ENCODE data around the gene SEMA3D. TPM values are rescaled to one million over a fixed set of nuclear protein-coding genes. Genes with fewer than 3 reads are reported as not detected.

Gene SEMA3D
- total and polyA plus RNA-seq, 2 of the 13 experiments (the other 11 are each of a cell fraction or from before 2014, with no cell fraction given): 0.07 TPM; not detected in 1

DNA sequence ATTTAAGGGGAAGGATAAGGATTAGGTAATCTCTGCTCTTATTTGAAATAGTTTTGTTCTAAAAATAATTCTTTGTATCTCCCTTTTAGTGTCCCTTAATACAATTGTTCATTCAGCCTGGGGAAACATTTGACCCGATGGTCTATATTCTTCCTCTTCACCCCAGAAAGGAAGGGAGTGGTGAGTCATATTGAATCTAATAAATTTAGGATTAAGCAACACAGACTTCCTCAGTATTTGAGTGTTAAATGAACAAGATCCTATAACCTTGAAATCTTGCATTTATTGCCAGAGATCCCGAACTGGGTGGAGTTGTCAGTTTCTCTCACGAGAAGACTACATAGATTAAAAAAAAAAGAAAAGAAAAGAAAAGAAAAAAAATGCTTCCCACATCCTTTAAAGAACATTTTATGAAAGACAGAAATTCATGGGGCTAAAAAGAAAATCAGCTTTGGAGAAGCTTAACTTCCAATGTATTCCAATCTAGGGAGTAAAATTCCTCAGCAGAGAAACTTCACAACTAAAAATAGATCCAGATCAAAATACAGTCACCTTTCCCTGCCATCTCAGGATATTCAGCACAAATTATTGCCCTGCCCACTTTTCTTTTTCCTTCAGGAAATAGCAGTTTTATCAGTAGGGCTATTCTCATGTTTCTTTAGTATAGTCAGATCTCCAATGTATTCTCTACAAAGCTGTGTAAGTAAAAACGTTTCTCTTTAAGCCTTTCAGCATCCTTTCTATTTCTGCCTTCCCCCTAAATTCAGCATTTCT lies 82.2 kb downstream of the SEMA3D start (continued):
- no peak for TF ChIP-seq ZNF333 (CRISPR knock-in tag; IDR thresholded peaks at IDR 0.05; ENCODE audit: borderline replicate concordance)

DNA sequence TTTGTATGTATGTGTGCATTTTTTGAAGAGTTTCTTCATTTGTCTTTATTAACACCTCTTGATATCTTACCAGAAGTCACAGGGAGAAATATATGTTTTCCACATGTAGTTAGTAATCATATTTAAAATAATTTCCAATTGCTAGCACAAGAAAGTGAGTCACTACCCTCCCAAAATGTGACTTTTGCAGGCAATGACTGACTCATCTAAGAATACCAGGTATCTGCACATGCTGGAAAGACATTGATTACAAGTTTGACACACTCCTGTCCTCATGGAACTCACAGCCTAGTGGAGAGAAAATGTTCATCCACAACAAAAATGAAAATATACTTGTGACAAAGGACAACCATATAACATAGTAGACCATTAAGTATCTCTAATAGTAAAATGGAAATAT lies 82.9 kb downstream of the SEMA3D start:
- intact Hi-C loops (cut with micrococcal nuclease; ENCODE audit: unreplicated experiment): no loop called here
- H4K20me1 ChIP-seq (ENCODE audit: insufficient read depth, low read length): no peaks in the 10 kb centered on the region
- no peak overlapping the region for H3K4me3 ChIP-seq (replicated peaks in 1 of 3; ENCODE audit: insufficient read depth in 1 of 3, low read depth in 2 of 3, low read length in 3 of 3)
- ChIA-PET POLR2A (no interaction called here), CTCF (ENCODE audit: low intra/inter-chr PET ratio, low total read pairs) (no interaction called here)
- in situ Hi-C loops (cut with HindIII; ENCODE audit: extremely low pct_ligation_motif_present, low pct_unique_long_range_greater_than_20kb): no loop called here
- FAIRE-seq (no peak), ATAC-seq (no peak), DNase-seq (ENCODE audit: low spot score) (no peak)
- no TSS peak for BruUV-seq (replicated peaks)
- no peaks in the 10 kb centered on the region for H3K9me3 ChIP-seq (ENCODE audit: low read length)
- H3K79me2 ChIP-seq (ENCODE audit: insufficient read depth, low read length): no peaks in the 10 kb centered on the region
- no peak for TF ChIP-seq ZSCAN9 (CRISPR knock-in tag; IDR thresholded peaks at IDR 0.05; ENCODE audit: borderline replicate concordance)
- H2AFZ ChIP-seq (ENCODE audit: low read length): no peak overlapping the region
- no peaks in the 10 kb centered on the region for H3K4me1 ChIP-seq (ENCODE audit: insufficient read depth, low read length)
- H3K36me3 ChIP-seq (replicated peaks in 1 of 2; ENCODE audit: control insufficient read depth in 1 of 2, insufficient read depth in 2 of 2, low read length in 2 of 2): no peaks in the 10 kb centered on the region
- no peak overlapping the region for H3K27ac ChIP-seq (ENCODE audit: extremely low read length, insufficient read depth, low read length)
- no peaks in the 10 kb centered on the region for H3K27me3 ChIP-seq (ENCODE audit: control insufficient read depth in 1 of 2, insufficient read depth in 2 of 2, low read length in 2 of 2)
- no peak overlapping the region for H3K4me2 ChIP-seq (ENCODE audit: low read depth, low read length)
- H3K9ac ChIP-seq (ENCODE audit: insufficient read depth, low read depth, low read length): no peak overlapping the region

DNA sequence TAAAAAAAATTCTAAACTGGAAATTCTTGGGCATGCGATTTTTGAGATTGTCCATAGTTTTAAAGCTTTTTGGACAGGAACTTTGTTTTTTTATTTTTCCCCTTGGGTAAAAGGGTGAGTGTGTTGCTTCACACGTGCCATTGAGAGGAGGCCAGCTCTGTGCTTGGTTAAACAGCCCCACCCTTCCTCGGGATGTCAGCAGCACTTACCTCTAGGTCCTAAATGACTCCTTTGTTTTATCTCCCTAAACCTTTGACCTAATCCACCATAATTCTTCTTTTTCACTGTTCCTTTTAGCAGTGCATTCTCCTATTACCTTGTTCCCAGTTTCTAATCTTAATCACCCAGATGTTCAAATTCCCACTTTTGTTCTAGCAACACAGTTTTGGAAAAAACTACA lies 83.5 kb downstream of the SEMA3D start:
- Histone ChIP-seq H3K4me3 (replicated peaks in 1 of 3; ENCODE audit: insufficient read depth in 1 of 3, low read depth in 2 of 3, low read length in 3 of 3) (no peak overlapping the region), H3K27me3 (ENCODE audit: control insufficient read depth in 1 of 2, insufficient read depth in 2 of 2, low read length in 2 of 2) (no peaks in the 10 kb centered on the region), H3K4me1 (ENCODE audit: insufficient read depth, low read length) (no peaks in the 10 kb centered on the region), H2AFZ (ENCODE audit: low read length) (no peak overlapping the region), H3K9me3 (ENCODE audit: low read length) (no peaks in the 10 kb centered on the region), H3K36me3 (replicated peaks in 1 of 2; ENCODE audit: control insufficient read depth in 1 of 2, insufficient read depth in 2 of 2, low read length in 2 of 2) (no peaks in the 10 kb centered on the region), H4K20me1 (ENCODE audit: insufficient read depth, low read length) (no peaks in the 10 kb centered on the region), H3K4me2 (ENCODE audit: low read depth, low read length) (no peak overlapping the region), H3K9ac (ENCODE audit: insufficient read depth, low read depth, low read length) (no peak overlapping the region), H3K27ac (ENCODE audit: extremely low read length, insufficient read depth, low read length) (no peak overlapping the region), H3K79me2 (ENCODE audit: insufficient read depth, low read length) (no peaks in the 10 kb centered on the region)
- ATAC-seq: no peak
- POLR2A ChIA-PET: no interaction called here
- CTCF ChIA-PET (ENCODE audit: low intra/inter-chr PET ratio, low total read pairs): no interaction called here
- no TSS peak for BruUV-seq (replicated peaks)
- FAIRE-seq: no peak
- in situ Hi-C loops (cut with HindIII; ENCODE audit: extremely low pct_ligation_motif_present, low pct_unique_long_range_greater_than_20kb) (no loop called here), intact Hi-C loops (cut with micrococcal nuclease; ENCODE audit: unreplicated experiment) (no loop called here)
- WGBS (ENCODE audit: low lambda C conversion rate): 0% methylated on average over 3 of the region's 3 CpGs
- DNase-seq (ENCODE audit: low spot score): no peak
- TF ChIP-seq TEAD2 (CRISPR knock-in tag; IDR thresholded peaks at IDR 0.05) (no peak), HCFC1 (IDR thresholded peaks at IDR 0.05; ENCODE audit: low read depth, low read length) (no peak), RBFOX2 (IDR thresholded peaks at IDR 0.05; ENCODE audit: low read depth, low read length) (no peak), ZNF572 (CRISPR knock-in tag; IDR thresholded peaks at IDR 0.05) (no peak), ZNF850 (CRISPR knock-in tag; conservative IDR thresholded peaks at IDR 0.05) (no peak), ZNF333 (CRISPR knock-in tag; IDR thresholded peaks at IDR 0.05; ENCODE audit: borderline replicate concordance) (no peak), ZNF430 (CRISPR knock-in tag; IDR thresholded peaks at IDR 0.05) (no peak), RFXAP (CRISPR knock-in tag; IDR thresholded peaks at IDR 0.05; ENCODE audit: borderline replicate concordance) (no peak), KAT2B (IDR thresholded peaks at IDR 0.05; ENCODE audit: borderline replicate concordance, low read depth, low read length) (no peak)
- TF ChIP-seq, protein P1, sequence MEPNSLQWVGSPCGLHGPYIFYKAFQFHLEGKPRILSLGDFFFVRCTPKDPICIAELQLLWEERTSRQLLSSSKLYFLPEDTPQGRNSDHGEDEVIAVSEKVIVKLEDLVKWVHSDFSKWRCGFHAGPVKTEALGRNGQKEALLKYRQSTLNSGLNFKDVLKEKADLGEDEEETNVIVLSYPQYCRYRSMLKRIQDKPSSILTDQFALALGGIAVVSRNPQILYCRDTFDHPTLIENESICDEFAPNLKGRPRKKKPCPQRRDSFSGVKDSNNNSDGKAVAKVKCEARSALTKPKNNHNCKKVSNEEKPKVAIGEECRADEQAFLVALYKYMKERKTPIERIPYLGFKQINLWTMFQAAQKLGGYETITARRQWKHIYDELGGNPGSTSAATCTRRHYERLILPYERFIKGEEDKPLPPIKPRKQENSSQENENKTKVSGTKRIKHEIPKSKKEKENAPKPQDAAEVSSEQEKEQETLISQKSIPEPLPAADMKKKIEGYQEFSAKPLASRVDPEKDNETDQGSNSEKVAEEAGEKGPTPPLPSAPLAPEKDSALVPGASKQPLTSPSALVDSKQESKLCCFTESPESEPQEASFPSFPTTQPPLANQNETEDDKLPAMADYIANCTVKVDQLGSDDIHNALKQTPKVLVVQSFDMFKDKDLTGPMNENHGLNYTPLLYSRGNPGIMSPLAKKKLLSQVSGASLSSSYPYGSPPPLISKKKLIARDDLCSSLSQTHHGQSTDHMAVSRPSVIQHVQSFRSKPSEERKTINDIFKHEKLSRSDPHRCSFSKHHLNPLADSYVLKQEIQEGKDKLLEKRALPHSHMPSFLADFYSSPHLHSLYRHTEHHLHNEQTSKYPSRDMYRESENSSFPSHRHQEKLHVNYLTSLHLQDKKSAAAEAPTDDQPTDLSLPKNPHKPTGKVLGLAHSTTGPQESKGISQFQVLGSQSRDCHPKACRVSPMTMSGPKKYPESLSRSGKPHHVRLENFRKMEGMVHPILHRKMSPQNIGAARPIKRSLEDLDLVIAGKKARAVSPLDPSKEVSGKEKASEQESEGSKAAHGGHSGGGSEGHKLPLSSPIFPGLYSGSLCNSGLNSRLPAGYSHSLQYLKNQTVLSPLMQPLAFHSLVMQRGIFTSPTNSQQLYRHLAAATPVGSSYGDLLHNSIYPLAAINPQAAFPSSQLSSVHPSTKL (CRISPR knock-in tag; IDR thresholded peaks at IDR 0.05): no peak
